Stomach (tissue), 4 donors: Measurements from ENCODE around the gene HINT3.

ENCODE experiments used
- CTCF ChIP-seq, 7 experiments: fragments of 450-650 bp in 4 of 7; fragments of 200-600 bp in 3 of 7; sonication (generic) in 3 of 7; IDR thresholded peaks; one replicate each; pipeline ENCODE4 v1.5.1; 2016 to 2019; ENCODE audit warnings: antibody characterized with exemption in 7 of 7, control low read depth in 2 of 7, mild to moderate bottlenecking in 1 of 7
- EP300 ChIP-seq: sonication (generic); formaldehyde crosslinking; IDR thresholded peaks from one replicate; pipeline ENCODE4 v1.6.1; 2017; ENCODE audit warnings: antibody characterized with exemption
- POLR2A ChIP-seq, 4 donors: fragments of 450-650 bp; IDR thresholded peaks; one replicate each; pipeline ENCODE4 v1.6.1; 2016; ENCODE audit warnings: antibody characterized with exemption in 4 of 4, control low read depth in 2 of 4, mild to moderate bottlenecking in 1 of 4, moderate library complexity in 1 of 4
- POLR2AphosphoS5 ChIP-seq, 3 donors: sonication (generic); formaldehyde crosslinking; IDR thresholded peaks; one replicate each; pipeline ENCODE4 v1.6.1; 2016; ENCODE audit warnings: antibody characterized with exemption in 3 of 3

DNA sequence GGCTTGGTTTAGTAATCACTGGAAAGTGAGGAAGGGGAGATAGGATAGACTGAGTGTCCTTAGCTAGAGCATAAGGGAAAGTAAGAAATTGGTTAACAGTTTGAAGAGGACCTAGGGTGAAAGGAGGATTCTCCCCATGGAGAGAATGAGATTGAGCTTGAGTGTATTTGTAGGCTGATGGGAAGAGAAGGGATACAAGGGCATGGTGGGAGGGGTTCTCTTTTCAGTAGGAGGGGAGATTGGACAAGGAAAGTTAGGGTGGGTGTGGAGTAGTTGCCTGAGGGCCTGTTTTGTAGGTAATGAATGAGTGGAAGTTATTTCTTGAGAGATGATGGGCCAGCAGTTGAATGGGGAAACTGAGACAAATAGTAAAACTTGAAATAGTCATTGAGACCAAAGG lies 31.7 kb downstream of the HINT3 start:
- no peak for TF ChIP-seq CTCF (IDR thresholded peaks at IDR 0.05)
- no peak for TF ChIP-seq POLR2A (IDR thresholded peaks at IDR 0.05)
- TF ChIP-seq POLR2AphosphoS5 (IDR thresholded peaks at IDR 0.05), result no peak
- TF ChIP-seq EP300, result no peak
